ENCODE results near the gene CLEC1A. TPM values are rescaled to one million over a fixed set of nuclear protein-coding genes. Genes with fewer than 3 reads are reported as not detected.

The CLEC1A gene
- total and polyA plus RNA-seq, 2 of the 13 experiments (the other 11 are each of a cell fraction or from before 2014, with no cell fraction given): not detected

- TF ChIP-seq, protein P1, sequence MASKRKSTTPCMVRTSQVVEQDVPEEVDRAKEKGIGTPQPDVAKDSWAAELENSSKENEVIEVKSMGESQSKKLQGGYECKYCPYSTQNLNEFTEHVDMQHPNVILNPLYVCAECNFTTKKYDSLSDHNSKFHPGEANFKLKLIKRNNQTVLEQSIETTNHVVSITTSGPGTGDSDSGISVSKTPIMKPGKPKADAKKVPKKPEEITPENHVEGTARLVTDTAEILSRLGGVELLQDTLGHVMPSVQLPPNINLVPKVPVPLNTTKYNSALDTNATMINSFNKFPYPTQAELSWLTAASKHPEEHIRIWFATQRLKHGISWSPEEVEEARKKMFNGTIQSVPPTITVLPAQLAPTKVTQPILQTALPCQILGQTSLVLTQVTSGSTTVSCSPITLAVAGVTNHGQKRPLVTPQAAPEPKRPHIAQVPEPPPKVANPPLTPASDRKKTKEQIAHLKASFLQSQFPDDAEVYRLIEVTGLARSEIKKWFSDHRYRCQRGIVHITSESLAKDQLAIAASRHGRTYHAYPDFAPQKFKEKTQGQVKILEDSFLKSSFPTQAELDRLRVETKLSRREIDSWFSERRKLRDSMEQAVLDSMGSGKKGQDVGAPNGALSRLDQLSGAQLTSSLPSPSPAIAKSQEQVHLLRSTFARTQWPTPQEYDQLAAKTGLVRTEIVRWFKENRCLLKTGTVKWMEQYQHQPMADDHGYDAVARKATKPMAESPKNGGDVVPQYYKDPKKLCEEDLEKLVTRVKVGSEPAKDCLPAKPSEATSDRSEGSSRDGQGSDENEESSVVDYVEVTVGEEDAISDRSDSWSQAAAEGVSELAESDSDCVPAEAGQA (IDR thresholded peaks at IDR 0.05; ENCODE audit: low read depth): no peak
- TF ChIP-seq, protein P1 (CRISPR knock-in tag; IDR thresholded peaks at IDR 0.05; ENCODE audit: borderline replicate concordance): no peak
- TF ChIP-seq MBD4 (IDR thresholded peaks at IDR 0.05; ENCODE audit: borderline replicate concordance, low read length) (no peak), RFX5 (IDR thresholded peaks at IDR 0.05; ENCODE audit: low read depth, low read length) (no peak), REXO4 (CRISPR knock-in tag; IDR thresholded peaks at IDR 0.05; ENCODE audit: borderline replicate concordance) (no peak), ZNF34 (CRISPR knock-in tag; IDR thresholded peaks at IDR 0.05; ENCODE audit: borderline replicate concordance) (no peak), EP300 (IDR thresholded peaks at IDR 0.05; ENCODE audit: low read depth in 2 of 2, low read length in 2 of 2) (no peak), EP300 (CRISPR knock-in tag; IDR thresholded peaks at IDR 0.05; ENCODE audit: borderline replicate concordance) (no peak), ZNF468 (CRISPR knock-in tag; IDR thresholded peaks at IDR 0.05) (no peak), SATB2 (CRISPR knock-in tag; IDR thresholded peaks at IDR 0.05) (no peak)
- TF ChIP-seq, protein P2, sequence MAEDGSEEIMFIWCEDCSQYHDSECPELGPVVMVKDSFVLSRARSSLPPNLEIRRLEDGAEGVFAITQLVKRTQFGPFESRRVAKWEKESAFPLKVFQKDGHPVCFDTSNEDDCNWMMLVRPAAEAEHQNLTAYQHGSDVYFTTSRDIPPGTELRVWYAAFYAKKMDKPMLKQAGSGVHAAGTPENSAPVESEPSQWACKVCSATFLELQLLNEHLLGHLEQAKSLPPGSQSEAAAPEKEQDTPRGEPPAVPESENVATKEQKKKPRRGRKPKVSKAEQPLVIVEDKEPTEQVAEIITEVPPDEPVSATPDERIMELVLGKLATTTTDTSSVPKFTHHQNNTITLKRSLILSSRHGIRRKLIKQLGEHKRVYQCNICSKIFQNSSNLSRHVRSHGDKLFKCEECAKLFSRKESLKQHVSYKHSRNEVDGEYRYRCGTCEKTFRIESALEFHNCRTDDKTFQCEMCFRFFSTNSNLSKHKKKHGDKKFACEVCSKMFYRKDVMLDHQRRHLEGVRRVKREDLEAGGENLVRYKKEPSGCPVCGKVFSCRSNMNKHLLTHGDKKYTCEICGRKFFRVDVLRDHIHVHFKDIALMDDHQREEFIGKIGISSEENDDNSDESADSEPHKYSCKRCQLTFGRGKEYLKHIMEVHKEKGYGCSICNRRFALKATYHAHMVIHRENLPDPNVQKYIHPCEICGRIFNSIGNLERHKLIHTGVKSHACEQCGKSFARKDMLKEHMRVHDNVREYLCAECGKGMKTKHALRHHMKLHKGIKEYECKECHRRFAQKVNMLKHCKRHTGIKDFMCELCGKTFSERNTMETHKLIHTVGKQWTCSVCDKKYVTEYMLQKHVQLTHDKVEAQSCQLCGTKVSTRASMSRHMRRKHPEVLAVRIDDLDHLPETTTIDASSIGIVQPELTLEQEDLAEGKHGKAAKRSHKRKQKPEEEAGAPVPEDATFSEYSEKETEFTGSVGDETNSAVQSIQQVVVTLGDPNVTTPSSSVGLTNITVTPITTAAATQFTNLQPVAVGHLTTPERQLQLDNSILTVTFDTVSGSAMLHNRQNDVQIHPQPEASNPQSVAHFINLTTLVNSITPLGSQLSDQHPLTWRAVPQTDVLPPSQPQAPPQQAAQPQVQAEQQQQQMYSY (CRISPR knock-in tag; IDR thresholded peaks at IDR 0.05): no peak
Measured at GRCh38 chr12:10094646-10095395, 4.0 kb downstream of the CLEC1A start (continued).
